Right atrium auricular region (tissue), 2 donors: ENCODE measurements around the gene RNF145. TPM values are rescaled to one million over a fixed set of nuclear protein-coding genes. Genes with fewer than 3 reads are reported as not detected.

ENCODE experiments used
- DNase-seq: peaks from one replicate; pipeline ENCODE4 v3.0.0-alpha.2; 2019; ENCODE audit warnings: low spot score
- H3K27ac ChIP-seq, 2 donors: fragments of 200-600 bp; sonication (generic); 1 replicate in 1 of 2; 2 replicates in 1 of 2; pipeline ENCODE4 v1.5.1; 2016 to 2019
- H3K27me3 ChIP-seq, 2 donors: fragments of 200-600 bp; sonication (generic); one replicate each; pipeline versions ENCODE4 v1.5.1 to v1.6.0; 2017 to 2019
- H3K36me3 ChIP-seq: fragments of 200-600 bp; sonication (generic); one replicate; pipeline ENCODE4 v1.5.1; 2016
- H3K4me1 ChIP-seq, 2 donors: fragments of 200-600 bp; sonication (generic); one replicate each; pipeline versions ENCODE4 v1.5.1 to v1.6.0; 2017 to 2019
- H3K4me3 ChIP-seq, 2 donors: fragments of 200-600 bp; sonication (generic); 1 replicate in 1 of 2; 2 replicates in 1 of 2; pipeline ENCODE4 v1.5.1; 2017 to 2019; ENCODE audit warnings: mild to moderate bottlenecking in 1 of 2, moderate library complexity in 1 of 2
- H3K9me3 ChIP-seq, 2 donors: fragments of 200-600 bp; sonication (generic); one replicate each; pipeline ENCODE4 v1.5.1; 2019
- CTCF ChIP-seq, 2 donors: fragments of 200-600 bp; sonication (generic); IDR thresholded peaks; one replicate each; pipeline ENCODE4 v1.5.1; 2019; ENCODE audit warnings: antibody characterized with exemption in 2 of 2
- total RNA-seq, 2 donors: library from RNA; depleted of rRNA; stranded (reverse); fragments of >200 nt; gene quantifications; one replicate each; pipeline ENCODE4 v1.1.0, GENCODE V29; 2016

Gene RNF145
- total RNA-seq, 2 donors from 2014 or later: 18.1 to 29.9 TPM

DNA sequence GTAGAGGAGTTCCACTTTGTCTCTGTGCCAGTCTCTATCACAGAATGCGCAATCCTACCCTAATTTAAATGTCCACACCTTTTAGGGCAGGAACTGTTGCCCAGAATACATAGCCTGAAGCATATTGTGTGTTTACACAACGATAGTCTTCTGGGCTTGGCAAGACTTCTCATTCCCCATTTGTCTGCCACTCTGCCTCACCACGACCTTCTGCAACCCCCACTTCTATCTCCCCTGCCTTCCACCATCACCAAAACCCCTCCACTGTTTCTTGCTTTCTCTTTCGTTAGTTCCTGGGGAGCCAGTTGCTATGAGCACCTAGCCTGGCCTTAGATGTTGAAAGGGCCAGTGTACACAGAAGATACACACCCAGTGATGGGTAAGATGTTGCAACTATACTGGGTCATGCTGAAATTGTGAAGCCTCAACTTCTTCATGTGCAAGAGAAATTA, 883 bp upstream of the RNF145 start:
- DNase-seq: no peak
- Histone ChIP-seq H3K27ac (no peak overlapping the region), H3K4me1 (peaks cover 0 to 13% of the 10 kb centered on the region in 2 donors), H3K27me3 (no peaks in the 10 kb centered on the region), H3K4me3 (peak overlapping the region in 1 of 2 donors; percentile 99), H3K36me3 (no peaks in the 10 kb centered on the region), H3K9me3 (no peaks in the 10 kb centered on the region)
- no peak for TF ChIP-seq CTCF (IDR thresholded peaks at IDR 0.05)

GRCh38 chr5:159208514-159209437, 577 bp downstream of the RNF145 start:
- H3K4me3 ChIP-seq: peak overlapping the region; percentile 76 to 99
- no peak for DNase-seq
- no peaks in the 10 kb centered on the region for H3K36me3 ChIP-seq
- H3K27ac ChIP-seq: peak overlapping the region; percentile 93 to 99
- H3K4me1 ChIP-seq: peaks cover 0 to 28% of the 10 kb centered on the region in 2 donors
- H3K9me3 ChIP-seq: no peaks in the 10 kb centered on the region
- no peak for TF ChIP-seq CTCF (IDR thresholded peaks at IDR 0.05)
- no peaks in the 10 kb centered on the region for H3K27me3 ChIP-seq

- H3K4me1 ChIP-seq: peaks cover 0 to 33% of the 10 kb centered on the region in 2 donors
- no peak for TF ChIP-seq CTCF (IDR thresholded peaks at IDR 0.05)
- DNase-seq: peak; percentile 87
- H3K9me3 ChIP-seq: no peaks in the 10 kb centered on the region
- H3K36me3 ChIP-seq: no peaks in the 10 kb centered on the region
- no peaks in the 10 kb centered on the region for H3K27me3 ChIP-seq
- H3K27ac ChIP-seq: peak overlapping the region; percentile 93 to 99
- H3K4me3 ChIP-seq: peak overlapping the region; percentile 76 to 99
Observed at GRCh38 chr5:159207686-159208513, 1.5 kb downstream of the RNF145 start.

DNA sequence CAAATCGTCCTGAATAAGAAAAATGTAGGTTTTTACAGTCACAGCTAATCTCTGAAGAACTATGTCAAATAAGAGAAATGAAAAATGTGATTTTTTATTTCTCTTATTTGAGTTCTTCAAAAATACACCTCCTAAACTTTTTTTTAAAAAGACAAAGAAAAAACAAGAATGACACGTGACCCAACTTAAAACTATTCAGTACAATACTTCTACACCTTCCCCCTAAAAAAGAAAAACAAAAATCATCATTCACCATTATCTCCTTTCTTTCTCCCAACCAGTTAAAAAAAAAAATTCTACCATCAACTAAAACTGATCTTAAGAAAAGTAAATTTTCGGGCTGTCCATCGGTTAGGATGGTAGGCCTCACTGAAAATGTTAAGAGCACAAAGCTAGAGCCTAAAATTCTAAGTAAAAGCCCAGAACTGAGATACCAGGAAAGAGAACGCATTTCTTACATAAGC, 2.1 kb downstream of the RNF145 start:
- Histone ChIP-seq H3K36me3 (no peaks in the 10 kb centered on the region), H3K27ac (peak overlapping the region; percentile 93 to 99), H3K27me3 (no peaks in the 10 kb centered on the region), H3K4me3 (peak overlapping the region; percentile 76 to 99), H3K4me1 (peaks cover 0 to 35% of the 10 kb centered on the region in 2 donors), H3K9me3 (no peaks in the 10 kb centered on the region)
- no peak for TF ChIP-seq CTCF (IDR thresholded peaks at IDR 0.05)
- DNase-seq: no peak

GRCh38 chr5:159206818-159207217, 2.5 kb downstream of the RNF145 start:
- H3K27me3 ChIP-seq: no peaks in the 10 kb centered on the region
- H3K4me1 ChIP-seq: peaks cover 0 to 39% of the 10 kb centered on the region in 2 donors
- peak overlapping the region; percentile 76 to 99 for H3K4me3 ChIP-seq
- no peak for DNase-seq
- no peak for TF ChIP-seq CTCF (IDR thresholded peaks at IDR 0.05)
- no peaks in the 10 kb centered on the region for H3K36me3 ChIP-seq
- no peaks in the 10 kb centered on the region for H3K9me3 ChIP-seq
- H3K27ac ChIP-seq: peak overlapping the region; percentile 93 to 99
